Measurements from ENCODE around the gene DDX51.

DDX51 gene

GRCh38 chr12:132178316-132178715, 34.2 kb upstream of the DDX51 start:
- DNase-seq (ENCODE audit: insufficient read length, low spot score) (no peak), FAIRE-seq (no peak)

GRCh38 chr12:132176920-132177551, 32.9 kb upstream of the DDX51 start:
- no peak for TF ChIP-seq CTCF (IDR thresholded peaks at IDR 0.05; ENCODE audit: insufficient read depth, missing control alignments)
- no peak for FAIRE-seq
- no peak for DNase-seq (ENCODE audit: insufficient read length, low spot score)

More at GRCh38 chr12:132178316-132178715, 34.2 kb upstream of the DDX51 start:
- TF ChIP-seq CTCF (IDR thresholded peaks at IDR 0.05; ENCODE audit: insufficient read depth, missing control alignments) = no peak

GRCh38 chr12:132176385-132176919, 32.3 kb upstream of the DDX51 start:
- TF ChIP-seq CTCF (IDR thresholded peaks at IDR 0.05; ENCODE audit: insufficient read depth, missing control alignments) = no peak
- FAIRE-seq (no peak), DNase-seq (ENCODE audit: insufficient read length, low spot score) (no peak)

- no peak for FAIRE-seq
- TF ChIP-seq CTCF (IDR thresholded peaks at IDR 0.05; ENCODE audit: insufficient read depth, missing control alignments) = no peak
- DNase-seq (ENCODE audit: insufficient read length, low spot score) = no peak
These were observed 31.6 kb upstream of the DDX51 start for GRCh38 chr12:132175496-132176384.

- TF ChIP-seq CTCF (IDR thresholded peaks at IDR 0.05; ENCODE audit: insufficient read depth, missing control alignments) = no peak
- no peak for FAIRE-seq
- no peak for DNase-seq (ENCODE audit: insufficient read length, low spot score)
These were observed 30.8 kb upstream of the DDX51 start for GRCh38 chr12:132174839-132175490.

- TF ChIP-seq CTCF (IDR thresholded peaks at IDR 0.05; ENCODE audit: insufficient read depth, missing control alignments) = no peak
- DNase-seq (ENCODE audit: insufficient read length, low spot score) (no peak), FAIRE-seq (no peak)
These were observed 30.1 kb upstream of the DDX51 start for GRCh38 chr12:132174015-132174838.

Measured in D721Med (cell line).